Activated CD4-positive, alpha-beta T cell treated with anti-CD3 and anti-CD28 coated beads, Interleukin-10, Interleukin-2, amounts not matched to agents 100 ng/mL and 50 ng/mL, durations not matched to agents 16 hours and 8 hours (primary cell): Measurements from ENCODE around the gene PXN.
"Not testable (repeated sequence)": the region's sequence is repeated elsewhere in the genome, so short reads cannot be mapped to it uniquely, and the experiment has no call there.

ENCODE experiments used
- DNase-seq: peaks from one replicate; pipeline ENCODE4 v3.0.0-alpha.2; 2020

The PXN gene

GRCh38 chr12:120224304-120225199, 41.0 kb downstream of the PXN start:
- no peak for DNase-seq

DNA sequence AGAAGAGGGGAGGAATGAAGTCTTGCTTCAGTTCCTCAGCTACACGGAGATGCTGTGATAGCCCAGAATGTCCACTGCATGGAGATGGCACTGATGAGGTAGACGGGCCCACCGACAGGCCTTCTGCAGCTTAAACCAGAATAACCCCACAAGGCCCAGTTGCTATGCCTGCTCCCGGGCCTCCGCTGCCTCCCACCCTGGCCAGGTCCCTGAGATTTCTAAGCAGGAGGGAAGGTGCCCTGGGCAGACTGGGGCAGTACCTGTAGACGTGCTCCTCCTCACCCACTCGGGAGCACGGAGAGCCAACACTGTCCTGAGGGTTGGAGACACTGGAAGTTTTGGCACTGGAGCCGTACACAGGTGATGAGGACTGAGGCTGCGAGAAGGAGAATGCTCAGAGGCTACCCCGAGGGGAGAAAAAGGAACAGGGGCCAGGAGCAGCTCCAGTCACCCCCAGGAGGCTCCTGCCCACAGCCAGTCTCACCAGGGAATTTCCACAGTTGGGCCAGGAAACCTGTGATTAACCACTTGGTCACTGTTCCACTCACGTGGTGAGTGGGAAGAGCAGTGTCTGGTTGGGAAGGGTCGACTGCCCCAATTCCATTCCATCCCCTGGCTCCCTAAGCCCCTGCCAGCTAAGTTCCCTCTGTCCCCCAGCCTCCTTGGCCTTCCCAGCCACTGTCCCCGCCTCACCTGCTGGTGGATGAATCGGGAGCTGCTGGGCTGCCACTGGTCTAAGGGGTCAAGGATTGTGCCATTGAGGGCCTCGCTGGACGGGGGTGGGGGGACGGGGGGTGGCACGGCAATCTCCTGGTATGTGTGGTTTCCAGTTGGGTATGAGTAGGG, 41.8 kb downstream of the PXN start:
- DNase-seq, result no peak

DNA sequence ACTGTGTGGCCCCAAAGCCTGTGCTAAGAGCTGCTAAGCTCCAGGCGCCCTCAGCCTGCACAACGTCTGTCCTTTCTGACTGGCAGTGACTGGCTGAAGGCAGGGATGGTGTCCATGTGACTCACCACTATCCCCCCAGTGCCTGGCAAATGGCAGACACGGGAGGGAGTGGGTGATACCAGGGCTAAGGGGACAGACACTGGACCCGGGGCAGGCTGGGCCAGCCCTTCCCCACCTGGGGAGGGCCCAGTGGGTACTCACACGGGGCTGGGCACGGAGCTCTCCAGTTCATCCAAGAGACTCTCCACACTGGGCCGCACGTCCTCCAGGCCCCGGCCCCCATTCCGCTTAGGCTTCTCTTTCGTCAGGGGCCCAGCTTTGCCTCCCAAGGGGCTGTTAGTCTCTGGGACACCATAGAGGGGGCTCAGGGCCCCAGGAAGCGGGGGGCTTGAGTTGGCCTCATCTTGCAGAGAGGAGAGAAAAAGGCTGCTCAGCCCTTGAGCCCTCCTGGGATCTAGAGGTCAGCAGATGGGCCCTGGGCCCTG, 43.2 kb downstream of the PXN start:
- DNase-seq, result no peak

GRCh38 chr12:120221576-120221900, 44.0 kb downstream of the PXN start:
- DNase-seq, result no peak

DNA sequence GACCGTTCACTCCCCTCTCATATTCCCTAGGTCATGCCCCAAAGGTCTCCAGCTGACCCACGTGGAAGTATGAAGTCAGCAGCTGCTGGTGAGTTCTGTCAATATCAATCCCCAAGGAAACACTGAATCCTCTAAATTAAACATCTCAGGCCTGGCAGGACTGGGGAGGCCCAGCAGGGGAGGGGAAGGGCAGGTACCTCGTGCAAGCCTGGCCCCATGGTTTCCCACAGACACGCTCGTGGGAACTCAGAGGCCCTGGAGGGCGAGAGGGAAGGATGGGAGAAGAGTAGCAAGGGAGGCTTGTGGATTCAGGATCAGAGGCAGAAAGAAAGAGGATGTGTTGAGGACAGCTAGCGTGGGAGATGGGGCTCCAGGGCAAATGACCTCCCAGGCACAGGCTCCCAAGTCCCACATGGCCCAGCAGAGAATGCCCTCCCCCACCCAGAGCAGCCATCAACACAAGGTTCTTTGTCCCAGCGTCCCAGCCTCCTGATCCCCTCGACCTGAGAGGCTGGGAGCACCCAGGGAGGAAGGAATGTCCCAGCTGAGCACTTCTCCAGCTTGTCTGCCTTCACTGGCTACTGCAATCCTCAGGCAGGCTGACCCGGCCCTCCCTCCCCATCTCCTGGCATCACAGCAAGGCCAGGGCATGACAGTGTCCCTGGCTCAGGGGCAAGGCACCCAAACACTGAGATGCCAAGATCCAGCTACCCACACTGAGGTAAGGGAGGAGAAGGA, 44.5 kb downstream of the PXN start:
- no peak for DNase-seq

- no peak for DNase-seq
Observed at GRCh38 chr12:120218680-120219606, 46.6 kb downstream of the PXN start.

GRCh38 chr12:120216742-120217605, 48.6 kb downstream of the PXN start:
- DNase-seq, result no peak

DNA sequence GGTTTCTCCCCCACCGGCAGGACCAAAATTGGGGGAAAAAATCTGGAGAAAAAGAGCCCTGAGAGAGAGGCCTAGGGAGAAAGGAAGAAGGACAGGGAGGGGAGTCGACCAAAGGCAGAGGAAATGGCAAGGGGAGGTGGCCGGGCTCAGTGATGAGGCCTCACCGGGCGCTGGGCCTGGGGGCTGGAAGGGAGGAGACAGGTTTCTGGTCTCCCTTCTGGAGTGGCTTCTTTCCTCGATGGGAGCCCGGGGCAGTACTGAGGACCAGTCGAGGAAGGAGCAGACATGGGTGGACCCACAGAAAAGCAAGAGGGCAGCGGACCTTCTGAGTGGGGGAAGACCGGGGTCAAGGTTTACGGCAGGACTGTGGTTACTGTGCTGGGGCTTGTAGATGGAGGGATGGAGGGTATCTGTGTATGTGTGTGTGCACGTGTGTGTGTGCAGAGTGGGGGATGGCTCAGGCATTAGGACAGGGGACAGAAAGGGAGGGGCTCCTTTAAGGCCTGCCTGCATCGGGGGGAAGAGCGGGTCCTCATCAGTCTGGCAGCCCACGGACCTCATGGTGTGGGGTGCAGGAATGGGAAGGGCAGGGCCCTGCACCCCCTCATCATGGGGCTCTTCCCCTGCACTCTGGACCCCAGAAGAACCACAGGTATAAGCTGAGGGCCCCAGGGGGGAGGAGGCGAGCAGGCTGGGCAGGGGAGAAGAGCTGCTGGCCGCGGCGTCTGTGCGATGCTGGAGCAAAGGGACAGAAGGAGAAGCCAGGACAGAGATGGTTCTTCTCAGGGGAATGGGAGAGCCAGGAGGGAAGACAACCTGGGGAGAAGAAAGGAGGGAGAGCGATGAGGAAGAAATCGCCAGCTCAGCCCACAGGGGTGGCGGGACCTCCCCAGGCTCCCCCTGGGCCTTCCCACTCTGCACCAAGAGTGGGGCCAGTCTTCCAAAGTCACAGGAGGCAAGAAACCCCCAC, 49.5 kb downstream of the PXN start:
- no peak for DNase-seq

GRCh38 chr12:120215357-120215735, 50.2 kb downstream of the PXN start:
- DNase-seq, result no peak

DNA sequence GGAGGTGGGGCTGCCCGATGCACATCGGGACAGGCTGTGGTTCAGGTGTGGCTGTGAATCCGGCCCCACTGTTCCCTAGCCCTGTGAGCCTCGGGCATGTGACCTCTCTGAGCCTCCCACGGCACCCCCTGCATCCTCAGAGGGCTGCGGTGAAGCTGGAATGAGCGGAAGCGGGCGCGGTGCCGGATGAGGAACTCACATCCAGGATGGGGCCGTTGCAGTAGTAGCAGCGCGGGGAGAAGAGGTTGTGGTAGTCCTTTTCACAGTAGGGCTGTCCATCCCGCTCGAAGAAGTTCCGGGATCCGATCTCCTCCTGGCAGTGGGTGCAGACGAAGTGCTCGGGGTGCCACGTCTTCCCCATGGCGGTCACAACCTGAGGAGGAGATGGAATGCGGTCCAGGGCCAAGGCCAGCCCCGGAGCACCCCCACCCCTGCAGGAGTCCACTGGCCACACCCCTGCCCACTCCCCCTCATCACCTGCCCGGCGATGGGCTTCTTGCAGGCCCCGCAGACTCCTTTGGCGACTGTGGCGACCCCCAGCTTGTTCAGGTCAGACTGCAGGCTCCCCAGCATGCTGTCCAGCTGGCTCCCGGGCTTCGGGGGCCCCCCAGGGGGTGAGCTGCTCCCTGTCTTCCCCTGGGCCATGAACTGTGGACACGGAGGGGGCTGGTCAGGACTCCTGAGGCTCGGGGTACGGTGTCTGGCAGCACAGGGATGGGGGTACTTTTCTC, 50.7 kb downstream of the PXN start:
- DNase-seq, result no peak

DNA sequence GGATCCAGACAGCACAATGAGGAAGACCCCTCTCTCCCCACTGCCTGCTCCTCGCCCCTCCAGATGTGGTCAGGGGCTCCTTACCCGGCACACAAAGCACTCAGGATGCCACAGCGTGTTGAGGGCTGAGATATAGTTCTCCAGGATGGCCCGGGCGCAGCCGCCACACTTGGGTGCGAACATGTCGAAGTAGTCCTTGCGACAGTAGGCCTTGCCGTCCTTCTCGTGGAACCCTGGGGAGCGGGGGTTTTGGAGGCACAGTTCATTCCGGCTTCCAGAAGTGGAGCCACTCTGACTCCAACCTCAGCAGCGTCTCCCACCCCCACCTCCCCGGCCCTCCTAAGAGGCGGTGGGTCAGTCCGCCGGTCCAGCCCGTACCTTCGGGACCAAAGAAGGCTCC, 51.8 kb downstream of the PXN start:
- no peak for DNase-seq

- DNase-seq, result not testable (repeated sequence)
Observed at GRCh38 chr12:120213182-120213581, 52.3 kb downstream of the PXN start.

- no peak for DNase-seq
Observed at GRCh38 chr12:120212301-120212700, 53.2 kb downstream of the PXN start.

GRCh38 chr12:120211904-120212283, 53.6 kb downstream of the PXN start:
- no peak for DNase-seq

DNA sequence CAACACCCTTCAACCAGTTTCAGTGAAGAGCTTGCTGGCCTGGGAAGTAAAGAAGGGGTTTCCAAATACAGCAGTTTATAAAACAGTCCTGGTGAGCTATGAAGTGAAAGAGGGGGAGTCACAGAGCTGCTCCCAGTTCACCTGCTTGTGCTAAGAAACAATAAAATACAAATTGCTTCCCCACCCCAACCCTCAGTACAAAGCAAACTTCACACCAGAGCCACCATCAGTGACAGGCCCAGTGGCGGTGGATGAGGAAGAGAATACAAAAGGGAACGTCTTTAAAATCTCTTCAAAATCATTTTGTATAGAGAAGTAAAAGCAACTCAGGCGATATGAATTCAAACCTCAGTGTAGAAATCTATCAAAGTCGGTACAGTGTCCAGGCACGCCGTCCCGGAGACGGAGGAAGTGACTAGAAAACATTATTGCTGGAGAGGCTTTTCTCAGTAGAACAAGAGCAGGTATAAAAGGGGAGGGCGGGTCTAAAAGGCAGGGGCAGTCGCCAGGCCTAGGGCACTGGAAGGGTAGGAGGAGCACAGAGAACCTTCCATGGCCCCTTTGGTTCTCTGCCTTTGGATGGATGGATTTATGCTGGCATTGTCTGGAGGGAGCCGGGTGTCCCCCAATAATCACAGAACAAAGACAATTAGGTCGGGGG, 54.2 kb downstream of the PXN start:
- no peak for DNase-seq

- DNase-seq, result no peak
Observed at GRCh38 chr12:120209851-120210250, 55.7 kb downstream of the PXN start.

- DNase-seq, result no peak
Observed at GRCh38 chr12:120207227-120207626, 58.3 kb downstream of the PXN start.

GRCh38 chr12:120206781-120207180, 58.7 kb downstream of the PXN start:
- not testable (repeated sequence) for DNase-seq

- DNase-seq, result no peak
Observed at GRCh38 chr12:120206228-120206627, 59.3 kb downstream of the PXN start.
